Activated CD4-positive, alpha-beta T cell treated with anti-CD3 and anti-CD28 coated beads, Interleukin-2, amount 50 U/mL, for 16 hours (primary cell): ENCODE results near the gene ERFL.
"Not testable (repeated sequence)": the region's sequence is repeated elsewhere in the genome, so short reads cannot be mapped to it uniquely, and the experiment has no call there.

Source experiments
- DNase-seq: peaks from one replicate; pipeline ENCODE4 v3.0.0-alpha.2; 2020

The ERFL gene

DNA sequence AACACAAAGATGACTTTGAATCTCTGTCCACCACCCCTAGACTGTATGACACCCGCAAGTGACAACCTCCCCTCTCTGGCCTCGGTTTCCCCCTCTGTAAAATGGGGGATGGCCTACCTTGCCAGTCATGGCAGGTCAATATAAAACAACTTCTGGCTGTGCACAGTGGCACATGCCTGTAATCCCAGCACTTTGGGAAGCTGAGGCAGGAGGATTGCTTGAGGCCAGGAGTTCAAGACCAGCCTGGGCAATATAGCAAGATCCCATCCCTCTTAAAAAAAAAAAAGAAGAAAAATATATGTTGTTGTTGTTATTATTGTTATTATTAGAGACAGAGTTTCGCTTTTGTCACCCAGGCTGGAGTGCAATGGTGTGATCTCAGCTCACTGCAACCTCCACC lies 52.3 kb downstream of the ERFL start:
- DNase-seq: not testable (repeated sequence)

DNA sequence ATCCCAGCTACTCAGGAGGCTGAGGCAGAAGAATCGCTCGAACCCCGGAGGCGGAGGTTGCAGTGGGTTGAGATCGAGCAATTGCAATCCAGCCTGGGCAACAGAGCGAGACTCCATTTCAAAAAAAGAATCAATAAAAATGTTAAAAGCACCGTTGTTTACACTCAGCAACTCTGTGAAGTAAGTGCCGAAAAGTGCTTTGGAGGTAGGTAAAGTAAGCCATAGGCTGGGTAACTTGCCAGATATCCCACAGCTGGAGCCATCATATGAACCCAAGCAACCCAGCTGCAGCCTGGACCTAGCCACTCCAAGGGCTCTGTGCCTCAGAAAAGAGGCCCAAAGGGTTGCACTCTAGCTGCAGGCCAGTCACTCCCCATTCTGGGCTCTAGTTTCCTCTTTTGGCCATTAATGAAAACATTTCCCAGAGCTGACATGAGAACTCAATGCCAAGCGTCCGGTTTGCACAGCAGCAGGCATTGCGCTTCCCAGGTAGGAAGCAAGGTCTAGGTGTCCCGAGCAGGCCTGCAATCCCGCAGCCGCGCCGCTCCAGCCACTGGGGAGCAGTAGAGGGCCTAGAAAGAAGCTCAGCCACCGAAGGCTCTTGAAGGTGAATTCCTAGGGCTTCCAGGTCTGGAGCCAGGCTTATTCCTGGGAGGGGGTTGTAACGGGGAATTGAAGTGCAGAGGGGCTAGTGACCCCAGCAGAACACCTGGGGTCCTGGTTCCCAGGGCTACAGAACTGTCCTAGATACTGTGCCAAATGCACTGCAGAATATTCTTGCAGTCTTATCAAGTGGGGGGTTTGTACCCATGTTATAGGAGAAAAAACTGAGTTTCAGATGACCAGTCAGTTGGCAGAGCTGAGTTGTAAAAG lies 55.2 kb downstream of the ERFL start:
- peak; percentile 69 for DNase-seq

GRCh38 chr19:41872384-41872774 lies 55.9 kb downstream of the ERFL start:
- no peak for DNase-seq

DNA sequence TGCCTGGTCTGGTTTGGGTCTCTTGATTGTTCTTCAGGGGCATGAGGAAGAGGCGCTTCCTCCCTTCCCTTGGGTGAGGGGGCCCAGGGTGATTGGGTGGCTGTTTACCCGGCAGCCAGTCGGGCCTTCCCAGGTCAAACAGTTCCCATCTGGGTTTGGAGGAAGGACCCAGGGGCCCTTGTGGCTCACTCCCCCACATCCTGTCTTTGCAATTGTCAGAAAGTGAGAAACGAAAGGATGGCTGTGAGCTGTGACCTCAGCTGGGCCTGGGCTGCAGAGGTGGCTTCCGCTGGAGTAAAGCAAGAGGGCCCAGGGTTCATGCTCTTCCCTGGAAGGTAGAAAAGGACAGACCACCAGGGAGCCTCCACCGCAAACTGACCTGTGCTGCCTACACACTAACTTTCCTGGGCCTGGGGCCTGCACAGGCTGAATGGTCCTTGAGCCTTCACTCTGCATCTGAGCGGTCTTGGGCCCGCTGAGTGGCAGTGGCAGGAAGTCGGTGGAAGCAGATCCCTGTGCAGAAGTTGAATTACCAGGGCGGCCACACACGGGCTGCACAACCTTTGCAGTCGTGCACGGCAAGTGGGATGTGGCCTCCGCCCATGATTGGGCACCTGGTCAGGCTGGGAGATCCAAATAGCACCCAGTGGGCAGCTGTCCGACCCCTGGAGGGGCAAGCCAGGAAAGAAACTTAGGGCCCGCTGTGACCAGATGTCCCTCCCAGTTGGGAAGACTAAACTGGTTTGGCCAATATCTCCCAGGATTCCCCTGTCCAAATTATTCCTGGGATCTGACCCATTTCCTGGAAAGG lies 56.5 kb downstream of the ERFL start:
- DNase-seq: peak; percentile 90

DNA sequence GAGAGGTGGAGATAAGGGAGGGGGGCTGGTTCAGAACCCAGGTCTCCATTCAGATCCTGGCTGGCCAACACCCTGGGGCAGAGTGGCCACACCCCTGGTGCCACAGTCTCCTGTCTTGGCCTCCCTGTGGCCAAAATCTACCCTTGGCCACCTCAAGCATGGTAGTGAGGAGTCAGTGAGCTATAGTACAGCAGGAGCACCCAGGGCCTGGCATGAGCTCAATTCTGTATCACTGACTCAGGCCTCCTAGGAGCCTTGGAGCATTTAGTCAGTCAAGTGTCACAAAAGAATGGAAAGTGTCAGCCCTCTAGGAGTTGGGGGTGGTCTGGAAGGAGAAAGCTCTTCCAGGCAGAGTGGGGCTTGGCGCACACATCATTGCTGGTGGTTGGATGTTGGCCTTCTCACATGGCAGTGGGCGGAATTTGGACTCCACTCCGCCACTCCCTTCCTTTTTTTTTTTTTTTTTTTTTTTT lies 57.8 kb downstream of the ERFL start:
- DNase-seq: no peak

GRCh38 chr19:41869374-41869955 lies 58.8 kb downstream of the ERFL start:
- no peak for DNase-seq

- DNase-seq: no peak
Measured at GRCh38 chr19:41868989-41869300, 59.3 kb downstream of the ERFL start.

GRCh38 chr19:41868120-41868988 lies 59.9 kb downstream of the ERFL start:
- no peak for DNase-seq

- no peak for DNase-seq
Measured at GRCh38 chr19:41866284-41866683, 62.0 kb downstream of the ERFL start.

DNA sequence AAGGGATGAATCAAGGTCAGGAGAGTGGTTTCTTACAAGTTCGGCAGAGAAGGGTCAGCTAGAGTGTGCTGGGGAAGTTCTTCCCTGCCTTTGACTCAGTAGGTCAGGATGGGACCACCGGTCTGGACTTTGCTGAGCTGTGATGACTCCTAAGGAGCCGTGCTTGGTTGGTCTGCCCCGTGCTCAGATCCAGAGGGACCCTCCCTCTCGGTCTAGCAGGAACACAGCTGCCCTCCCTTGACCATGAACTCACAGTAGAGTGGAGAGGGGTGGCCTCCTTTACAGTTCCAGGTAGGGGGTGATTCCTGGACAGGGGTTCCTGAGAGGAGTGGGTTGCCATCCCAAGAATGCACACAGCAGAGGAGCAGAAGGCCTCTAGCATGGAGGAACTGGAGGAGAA lies 63.9 kb downstream of the ERFL start:
- no peak for DNase-seq

- DNase-seq: no peak
Measured at GRCh38 chr19:41863209-41863931, 64.9 kb downstream of the ERFL start.

- DNase-seq: no peak
Measured at GRCh38 chr19:41862445-41862986, 65.7 kb downstream of the ERFL start.

DNA sequence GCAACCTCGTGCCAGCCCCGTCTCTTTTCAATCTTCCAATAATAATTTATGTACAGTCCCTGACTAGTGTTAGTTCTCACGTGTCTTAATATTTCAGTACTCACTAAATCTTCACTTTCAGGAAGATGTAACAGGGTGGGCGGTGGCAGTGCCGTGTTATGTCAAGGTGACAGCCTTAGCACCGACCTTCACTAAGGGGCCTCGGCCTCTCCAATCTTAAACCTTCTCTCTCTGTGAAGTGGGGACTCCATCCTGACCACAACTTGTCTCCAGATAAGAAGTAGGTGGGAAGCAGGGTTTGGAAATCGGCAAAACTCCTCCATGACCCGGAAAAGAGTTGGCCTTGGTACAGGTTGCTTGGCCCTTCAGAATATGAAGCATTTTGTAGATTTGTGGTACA lies 66.4 kb downstream of the ERFL start:
- DNase-seq: no peak

- DNase-seq: no peak
Measured at GRCh38 chr19:41861116-41861768, 67.0 kb downstream of the ERFL start.

DNA sequence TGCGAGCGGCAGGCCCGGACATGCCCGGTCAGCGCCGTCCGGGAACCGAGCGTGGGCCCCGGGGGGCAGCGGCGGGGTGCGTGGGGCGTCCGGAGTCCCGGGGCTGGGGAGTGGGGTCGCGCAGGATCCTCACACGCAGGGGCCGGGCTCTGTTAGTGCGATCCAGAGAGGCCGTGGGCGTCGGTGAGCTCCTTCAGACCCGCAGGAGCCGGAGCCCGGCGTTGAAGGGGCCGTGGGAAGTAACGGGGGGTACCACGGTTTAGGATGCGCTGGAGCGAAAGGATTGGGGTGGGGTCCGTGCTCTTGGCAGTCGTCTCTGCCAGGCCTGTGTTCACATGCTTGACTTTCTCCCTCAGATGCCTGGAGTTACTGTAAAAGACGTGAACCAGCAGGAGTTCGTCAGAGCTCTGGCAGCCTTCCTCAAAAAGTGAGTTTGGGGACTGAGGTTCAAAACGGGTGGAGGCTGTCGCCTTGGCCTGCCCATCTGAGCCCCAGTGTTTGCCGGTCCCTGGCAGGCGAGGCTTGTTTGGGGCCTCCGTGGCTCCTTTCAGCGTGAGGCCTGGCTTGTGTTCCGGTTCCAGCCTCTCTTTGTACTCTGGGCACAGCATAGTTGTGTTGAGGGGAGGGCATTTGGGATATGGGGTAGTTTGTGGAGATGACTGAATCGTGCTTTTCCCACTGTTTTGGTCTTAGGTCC lies 67.7 kb downstream of the ERFL start:
- DNase-seq: no peak

- peak; percentile 99 for DNase-seq
Measured at GRCh38 chr19:41859618-41860418, 68.4 kb downstream of the ERFL start, which contains the start of gene RPS19. Gene RPS19, plus strand, starts transcription at chr19:41860255. Its CDS starts 520 bp downstream, at chr19:41860775.

DNA sequence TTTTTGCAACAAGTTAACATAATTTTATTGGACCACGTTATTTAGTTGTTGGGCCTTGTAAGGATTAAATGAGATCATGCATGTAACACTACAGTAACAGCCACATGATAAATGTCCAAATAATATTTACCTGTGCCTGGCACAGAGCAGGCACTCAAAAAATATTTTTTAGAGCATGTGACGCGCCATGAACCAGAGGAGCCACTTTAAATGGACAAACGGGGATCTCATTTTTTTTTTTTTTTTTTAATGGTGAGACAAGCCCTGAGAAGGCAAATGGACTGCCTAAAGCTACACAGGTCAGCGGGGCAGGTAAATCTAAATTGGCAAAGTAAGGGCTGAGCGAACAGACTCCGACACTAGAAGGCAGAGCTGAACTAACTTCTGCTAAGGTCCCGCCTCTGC lies 69.0 kb downstream of the ERFL start:
- DNase-seq: no peak
